ENCODE data around the gene AFMID. TPM values are rescaled to one million over a fixed set of nuclear protein-coding genes. Genes with fewer than 3 reads are reported as not detected.

AFMID gene
- total RNA-seq, 2 donors from 2014 or later = 18.8 to 44.0 TPM

GRCh38 chr17:78208486-78208885 lies 21.3 kb downstream of the AFMID start:
- H3K9me3 ChIP-seq = no peaks in the 10 kb centered on the region
- H3K27me3 ChIP-seq (replicated peaks; ENCODE audit: insufficient read depth) = no peaks in the 10 kb centered on the region
- H3K36me3 ChIP-seq = no peaks in the 10 kb centered on the region
- no peak for TF ChIP-seq CTCF (IDR thresholded peaks at IDR 0.05)
- DNase-seq (ENCODE audit: low spot score) (no peak), ATAC-seq (ENCODE audit: insufficient number of reproducible peaks, low FRiP score, low read depth) (no peak)
- no peak overlapping the region for H3K4me3 ChIP-seq
- no peak overlapping the region for H3K27ac ChIP-seq
- no peaks in the 10 kb centered on the region for H3K4me1 ChIP-seq (ENCODE audit: control insufficient read depth in 1 of 2, low read depth in 2 of 2)

- H3K4me1 ChIP-seq (ENCODE audit: control insufficient read depth in 1 of 2, low read depth in 2 of 2) = peaks cover 4 to 6% of the 10 kb centered on the region in 2 donors
Measured at GRCh38 chr17:78210111-78210510, 22.9 kb downstream of the AFMID start.

GRCh38 chr17:78211032-78211431 lies 23.9 kb downstream of the AFMID start:
- TF ChIP-seq CTCF (IDR thresholded peaks at IDR 0.05) = no peak
- no peaks in the 10 kb centered on the region for H3K27me3 ChIP-seq (replicated peaks; ENCODE audit: insufficient read depth)
- no peak for DNase-seq (ENCODE audit: low spot score)
- H3K36me3 ChIP-seq = no peaks in the 10 kb centered on the region
- ATAC-seq (ENCODE audit: insufficient number of reproducible peaks, low FRiP score, low read depth) = no peak
- no peak overlapping the region for H3K27ac ChIP-seq
- H3K4me1 ChIP-seq (ENCODE audit: control insufficient read depth in 1 of 2, low read depth in 2 of 2) = peaks cover 4 to 6% of the 10 kb centered on the region in 2 donors
- H3K9me3 ChIP-seq = no peaks in the 10 kb centered on the region
- no peak overlapping the region for H3K4me3 ChIP-seq

More at GRCh38 chr17:78210111-78210510, 22.9 kb downstream of the AFMID start:
- no peak for ATAC-seq (ENCODE audit: insufficient number of reproducible peaks, low FRiP score, low read depth)
- Histone ChIP-seq H3K27me3 (replicated peaks; ENCODE audit: insufficient read depth) (no peaks in the 10 kb centered on the region), H3K4me3 (no peak overlapping the region), H3K9me3 (no peaks in the 10 kb centered on the region), H3K27ac (no peak overlapping the region), H3K36me3 (no peaks in the 10 kb centered on the region)
- DNase-seq (ENCODE audit: low spot score) = no peak
- no peak for TF ChIP-seq CTCF (IDR thresholded peaks at IDR 0.05)

GRCh38 chr17:78214016-78214705 lies 27.0 kb downstream of the AFMID start, which contains the start of gene BIRC5:
TSS of gene BIRC5 (plus strand) at chr17:78214253. CDS start at chr17:78214317, 64 bp downstream.
- no peak within 1 kb of the TSS for H3K27ac ChIP-seq
- no peaks in the 10 kb centered on the region for H3K27me3 ChIP-seq (replicated peaks; ENCODE audit: insufficient read depth)
- H3K4me3 ChIP-seq = peak within 1 kb of the TSS; percentile 66
- peak; percentile 65 for ATAC-seq (ENCODE audit: insufficient number of reproducible peaks, low FRiP score, low read depth)
- TF ChIP-seq CTCF (IDR thresholded peaks at IDR 0.05) = no peak
- H3K9me3 ChIP-seq = no peaks in the 10 kb centered on the region
- no peaks in the 10 kb centered on the region for H3K36me3 ChIP-seq
- peak; percentile 66 for DNase-seq (ENCODE audit: low spot score)
- peaks cover 4 to 6% of the 10 kb centered on the region in 2 donors for H3K4me1 ChIP-seq (ENCODE audit: control insufficient read depth in 1 of 2, low read depth in 2 of 2)

GRCh38 chr17:78214706-78215061 lies 27.5 kb downstream of the AFMID start:
- DNase-seq (ENCODE audit: low spot score) (no peak), ATAC-seq (ENCODE audit: insufficient number of reproducible peaks, low FRiP score, low read depth) (no peak)
- TF ChIP-seq CTCF (IDR thresholded peaks at IDR 0.05) = no peak
- Histone ChIP-seq H3K9me3 (no peaks in the 10 kb centered on the region), H3K4me1 (ENCODE audit: control insufficient read depth in 1 of 2, low read depth in 2 of 2) (peaks cover 4 to 6% of the 10 kb centered on the region in 2 donors), H3K4me3 (no peak overlapping the region), H3K27ac (no peak overlapping the region), H3K36me3 (no peaks in the 10 kb centered on the region), H3K27me3 (replicated peaks; ENCODE audit: insufficient read depth) (no peaks in the 10 kb centered on the region)
